Activated CD4-positive, alpha-beta memory T cell treated with anti-CD3 and anti-CD28 coated beads for 36 hours (primary cell): Measurements from ENCODE around the gene CARD9. TPM values are rescaled to one million over a fixed set of nuclear protein-coding genes. Genes with fewer than 3 reads are reported as not detected.

Experiments used
- CTCF ChIA-PET: fragments of 350-600 bp; sonication (Branson Sonifier 250); formaldehyde crosslinking; loops from one replicate; lab custom pipeline; 2021; ENCODE audit warnings: antibody characterized with exemption, inconsistent platforms; lab: Charles Lee
- POLR2A ChIA-PET: fragments of 350-600 bp; sonication (Branson Sonifier 250); formaldehyde crosslinking; loops from one replicate; lab custom pipeline; 2021; ENCODE audit warnings: antibody characterized with exemption; lab: Charles Lee
- DNase-seq: peaks from one replicate; pipeline ENCODE4 v3.0.0-alpha.2; 2020
- H3K27ac Mint-ChIP-seq: one replicate; pipeline ENCODE4 v1.8.0; 2021; ENCODE audit warnings: mixed read lengths
- H3K27me3 Mint-ChIP-seq: one replicate; pipeline ENCODE4 v1.8.0; 2021; ENCODE audit warnings: mixed read lengths
- H3K36me3 Mint-ChIP-seq: one replicate; pipeline ENCODE4 v1.8.0; 2021; ENCODE audit warnings: mixed read lengths
- H3K4me1 Mint-ChIP-seq: one replicate; pipeline ENCODE4 v1.8.0; 2021; ENCODE audit warnings: low read depth, mixed read lengths
- H3K4me3 Mint-ChIP-seq: one replicate; pipeline ENCODE4 v1.8.0; 2021; ENCODE audit warnings: mild to moderate bottlenecking, mixed read lengths
- H3K9me3 Mint-ChIP-seq: one replicate; pipeline ENCODE4 v1.8.0; 2021; ENCODE audit warnings: mixed read lengths
- intact Hi-C: fragments of 100-400 bp; cut with micrococcal nuclease; formaldehyde crosslinking; loops from one replicate; pipeline ENCODE4 v1.15.1; 2023
- total RNA-seq, 2 experiments: library from RNA; stranded (reverse); gene quantifications; one replicate each; pipeline ENCODE4 v1.2.3, GENCODE V29; 2021

CARD9 gene
- total RNA-seq, 2 experiments from 2014 or later = 1.4 to 2.4 TPM

GRCh38 chr9:136378170-136379002 lies 4.9 kb upstream of the CARD9 start:
- POLR2A ChIA-PET = no interaction called here

GRCh38 chr9:136377341-136378169 lies 4.1 kb upstream of the CARD9 start:
- POLR2A ChIA-PET = no interaction called here

More at GRCh38 chr9:136378170-136379002, 4.9 kb upstream of the CARD9 start:
- CTCF ChIA-PET = interaction anchor here (1.7 kb wide), 1 partner anchor 13 kb away, joined by 4 read pairs; no protein-coding TSS in a partner anchor
- no peak for DNase-seq
- H3K27ac Mint-ChIP-seq = no peak overlapping the region
- no peak overlapping the region for H3K4me3 Mint-ChIP-seq
- H3K27me3 Mint-ChIP-seq = no peaks in the 10 kb centered on the region
- peaks cover 8% of the 10 kb centered on the region for H3K36me3 Mint-ChIP-seq
- no peaks in the 10 kb centered on the region for H3K4me1 Mint-ChIP-seq
- intact Hi-C loops = no loop called here
- H3K9me3 Mint-ChIP-seq = no peaks in the 10 kb centered on the region

GRCh38 chr9:136376457-136376856 lies 3.0 kb upstream of the CARD9 start:
- Mint-ChIP-seq H3K27me3 (no peaks in the 10 kb centered on the region), H3K36me3 (peaks cover 4% of the 10 kb centered on the region), H3K9me3 (no peaks in the 10 kb centered on the region), H3K27ac (no peak overlapping the region), H3K4me1 (no peaks in the 10 kb centered on the region), H3K4me3 (no peak overlapping the region)
- no peak for DNase-seq
- CTCF ChIA-PET = interaction anchor here (1.7 kb wide), 1 partner anchor 15 kb away, joined by 4 read pairs; no protein-coding TSS in a partner anchor
- intact Hi-C loops = no loop called here
- POLR2A ChIA-PET = no interaction called here

More at GRCh38 chr9:136377341-136378169, 4.1 kb upstream of the CARD9 start:
- CTCF ChIA-PET = interaction anchor here (1.7 kb wide), 1 partner anchor 14 kb away, joined by 4 read pairs; no protein-coding TSS in a partner anchor
- H3K27ac Mint-ChIP-seq = no peak overlapping the region
- peaks cover 5% of the 10 kb centered on the region for H3K36me3 Mint-ChIP-seq
- H3K4me3 Mint-ChIP-seq = no peak overlapping the region
- intact Hi-C loops = no loop called here
- H3K9me3 Mint-ChIP-seq = no peaks in the 10 kb centered on the region
- no peak for DNase-seq
- no peaks in the 10 kb centered on the region for H3K4me1 Mint-ChIP-seq
- no peaks in the 10 kb centered on the region for H3K27me3 Mint-ChIP-seq

GRCh38 chr9:136375096-136375495 lies 1.6 kb upstream of the CARD9 start:
- Mint-ChIP-seq H3K36me3 (peaks cover 4% of the 10 kb centered on the region), H3K27me3 (no peaks in the 10 kb centered on the region), H3K27ac (no peak overlapping the region), H3K4me3 (no peak overlapping the region), H3K4me1 (no peaks in the 10 kb centered on the region), H3K9me3 (no peaks in the 10 kb centered on the region)
- POLR2A ChIA-PET = interaction anchor here (1.3 kb wide), 1 partner anchor 11 kb away, joined by 4 read pairs; the partner anchor contains the start of gene DNLZ
- CTCF ChIA-PET = interaction anchor here (1.3 kb wide), 2 partner anchors 9 to 12 kb away, joined by 3 read pairs; no protein-coding TSS in a partner anchor
- no peak for DNase-seq
- intact Hi-C loops = no loop called here

- Mint-ChIP-seq H3K27ac (no peak overlapping the region), H3K36me3 (peaks cover 4% of the 10 kb centered on the region), H3K4me3 (no peak overlapping the region), H3K27me3 (no peaks in the 10 kb centered on the region), H3K4me1 (no peaks in the 10 kb centered on the region), H3K9me3 (no peaks in the 10 kb centered on the region)
- DNase-seq = no peak
- CTCF ChIA-PET = interaction anchor here (1.3 kb wide), 1 partner anchor 11 kb away, joined by 3 read pairs; no protein-coding TSS in a partner anchor
- POLR2A ChIA-PET = interaction anchor here (1.3 kb wide), 1 partner anchor 10 kb away, joined by 4 read pairs; the partner anchor contains the start of gene DNLZ
- intact Hi-C loops = no loop called here
Measured at GRCh38 chr9:136374183-136374575, 710 bp upstream of the CARD9 start.

GRCh38 chr9:136372561-136373299 lies 739 bp downstream of the CARD9 start:
- no peak for DNase-seq
- intact Hi-C loops = no loop called here
- Mint-ChIP-seq H3K27ac (no peak overlapping the region), H3K9me3 (no peaks in the 10 kb centered on the region), H3K27me3 (no peaks in the 10 kb centered on the region), H3K4me1 (no peaks in the 10 kb centered on the region), H3K36me3 (peaks cover 4% of the 10 kb centered on the region), H3K4me3 (no peak overlapping the region)
- CTCF ChIA-PET = interaction anchor here (0.7 kb wide), 1 partner anchor 10 kb away, joined by 3 read pairs; no protein-coding TSS in a partner anchor
- POLR2A ChIA-PET = no interaction called here

GRCh38 chr9:136372006-136372405 lies 1.5 kb downstream of the CARD9 start:
- intact Hi-C loops = no loop called here
- Mint-ChIP-seq H3K4me1 (no peaks in the 10 kb centered on the region), H3K27ac (no peak overlapping the region), H3K36me3 (peaks cover 4% of the 10 kb centered on the region), H3K4me3 (no peak overlapping the region), H3K9me3 (no peaks in the 10 kb centered on the region), H3K27me3 (no peaks in the 10 kb centered on the region)
- ChIA-PET CTCF (no interaction called here), POLR2A (no interaction called here)
- DNase-seq = no peak

GRCh38 chr9:136371533-136371880 lies 2.0 kb downstream of the CARD9 start:
- Mint-ChIP-seq H3K36me3 (peaks cover 4% of the 10 kb centered on the region), H3K4me1 (no peaks in the 10 kb centered on the region), H3K27me3 (no peaks in the 10 kb centered on the region), H3K27ac (no peak overlapping the region), H3K4me3 (no peak overlapping the region), H3K9me3 (no peaks in the 10 kb centered on the region)
- POLR2A ChIA-PET = no interaction called here
- DNase-seq = no peak
- CTCF ChIA-PET = no interaction called here
- intact Hi-C loops = no loop called here

GRCh38 chr9:136370687-136371532 lies 2.6 kb downstream of the CARD9 start:
- intact Hi-C loops = no loop called here
- ChIA-PET CTCF (no interaction called here), POLR2A (no interaction called here)
- H3K27me3 Mint-ChIP-seq = no peaks in the 10 kb centered on the region
- no peaks in the 10 kb centered on the region for H3K9me3 Mint-ChIP-seq
- H3K27ac Mint-ChIP-seq = no peak overlapping the region
- peaks cover 4% of the 10 kb centered on the region for H3K36me3 Mint-ChIP-seq
- H3K4me3 Mint-ChIP-seq = no peak overlapping the region
- no peaks in the 10 kb centered on the region for H3K4me1 Mint-ChIP-seq
- no peak for DNase-seq

GRCh38 chr9:136370037-136370436 lies 3.4 kb downstream of the CARD9 start:
- CTCF ChIA-PET = no interaction called here
- H3K9me3 Mint-ChIP-seq = no peaks in the 10 kb centered on the region
- no peak for DNase-seq
- intact Hi-C loops = no loop called here
- H3K27ac Mint-ChIP-seq = no peak overlapping the region
- POLR2A ChIA-PET = no interaction called here
- H3K4me1 Mint-ChIP-seq = no peaks in the 10 kb centered on the region
- H3K4me3 Mint-ChIP-seq = no peak overlapping the region
- H3K27me3 Mint-ChIP-seq = no peaks in the 10 kb centered on the region
- no peaks in the 10 kb centered on the region for H3K36me3 Mint-ChIP-seq

GRCh38 chr9:136368190-136368589 lies 5.3 kb downstream of the CARD9 start:
- Mint-ChIP-seq H3K27ac (no peak overlapping the region), H3K4me1 (peaks cover 3% of the 10 kb centered on the region), H3K36me3 (no peaks in the 10 kb centered on the region), H3K9me3 (no peaks in the 10 kb centered on the region), H3K4me3 (no peak overlapping the region), H3K27me3 (no peaks in the 10 kb centered on the region)
- DNase-seq = no peak
- ChIA-PET CTCF (no interaction called here), POLR2A (no interaction called here)
- intact Hi-C loops = no loop called here
